Liver (tissue), 9 donors: ENCODE data around the gene RRP12. TPM values are rescaled to one million over a fixed set of nuclear protein-coding genes. Genes with fewer than 3 reads are reported as not detected.

Experiments used
- DNase-seq: peaks from one replicate; pipeline ENCODE4 v3.0.0-alpha.2; 2017; ENCODE audit warnings: low spot score
- H3K27ac ChIP-seq, 2 donors: one replicate each; pipeline ENCODE4 v1.7.0; 2013; ENCODE audit warnings: inconsistent platforms in 2 of 2, low read length in 2 of 2, control low read depth in 1 of 2, low read depth in 1 of 2, mild to moderate bottlenecking in 1 of 2
- H3K27me3 ChIP-seq, 4 donors: one replicate each; pipeline versions ENCODE4 v1.6.1 to v1.7.0; 2013; ENCODE audit warnings: low read length in 3 of 4, inconsistent platforms in 1 of 4, mild to moderate bottlenecking in 1 of 4, moderate library complexity in 1 of 4; ENCODE audit not compliant: control insufficient read depth in 4 of 4, insufficient read depth in 4 of 4
- H3K36me3 ChIP-seq, 4 donors: one replicate each; pipeline versions ENCODE4 v1.6.1 to v1.7.0; 2013; ENCODE audit warnings: low read length in 3 of 4, mild to moderate bottlenecking in 3 of 4, low read depth in 1 of 4, moderate library complexity in 1 of 4; ENCODE audit not compliant: control insufficient read depth in 4 of 4, insufficient read depth in 3 of 4
- H3K4me1 ChIP-seq, 4 donors: one replicate each; pipeline versions ENCODE4 v1.6.1 to v1.7.0; 2013; ENCODE audit warnings: low read length in 3 of 4, mild to moderate bottlenecking in 3 of 4, moderate library complexity in 1 of 4; ENCODE audit not compliant: control insufficient read depth in 4 of 4, insufficient read depth in 4 of 4
- H3K4me3 ChIP-seq, 3 donors: one replicate each; pipeline versions ENCODE4 v1.6.1 to v1.7.0; 2013; ENCODE audit warnings: low read length in 3 of 3, control low read depth in 1 of 3, low read depth in 1 of 3, mild to moderate bottlenecking in 1 of 3
- H3K9ac ChIP-seq, 2 donors: one replicate each; pipeline ENCODE4 v1.7.0; 2013; ENCODE audit warnings: low read length in 2 of 2, mild to moderate bottlenecking in 2 of 2, moderate library complexity in 2 of 2, control low read depth in 1 of 2, low read depth in 1 of 2
- H3K9me3 ChIP-seq, 4 donors: one replicate each; pipeline versions ENCODE4 v1.6.1 to v1.7.0; 2013; ENCODE audit warnings: low read length in 3 of 4; ENCODE audit not compliant: control insufficient read depth in 4 of 4
- EGR1 ChIP-seq, 2 donors: IDR thresholded peaks; 2 replicates each; pipeline ENCODE4 v1.6.1; 2016 to 2018; ENCODE audit warnings: antibody characterized with exemption in 2 of 2, low read depth in 2 of 2
- FOXA1 ChIP-seq: IDR thresholded peaks from 2 replicates; pipeline ENCODE4 v1.6.1; 2016; ENCODE audit warnings: antibody characterized with exemption
- GABPA ChIP-seq, 2 donors: IDR thresholded peaks in 1 of 2; conservative IDR thresholded peaks in 1 of 2; 2 replicates each; pipeline ENCODE4 v1.6.1; 2016; ENCODE audit warnings: antibody characterized with exemption in 2 of 2, mild to moderate bottlenecking in 1 of 2, moderate library complexity in 1 of 2
- JUND ChIP-seq, 2 donors: IDR thresholded peaks; 2 replicates each; pipeline ENCODE4 v1.6.1; 2016; ENCODE audit warnings: antibody characterized with exemption in 2 of 2
- NR2F2 ChIP-seq: IDR thresholded peaks from 2 replicates; pipeline ENCODE4 v1.6.1; 2016; ENCODE audit warnings: antibody characterized with exemption
- RAD21 ChIP-seq, 2 donors: IDR thresholded peaks; 2 replicates each; pipeline ENCODE4 v1.6.1; 2016; ENCODE audit warnings: antibody characterized with exemption in 2 of 2, mild to moderate bottlenecking in 2 of 2
- whole genome bisulfite sequencing: extraction: QIAGEN DNeasy Blood & Tissue Kit; methylation state at CpG from one replicate; pipeline ENCODE4 v1.1.7; 2013; 5-methylcytosine and 5-hydroxymethylcytosine counted together
- polyA plus RNA-seq, 2 donors: library from polyadenylated mRNA; stranded (reverse) in 1 of 2; unstranded in 1 of 2; fragments of 200-250 nt in 1 of 2; fragments of >200 nt in 1 of 2; fragmentation: Nextera tagmentation in 1 of 2; extraction: Ambion mirVana in 1 of 2; gene quantifications; one replicate each; pipeline versions ENCODE4 v1.2.1 to v1.2.3, GENCODE V29; 2013 to 2015
- total RNA-seq, 2 donors: library from RNA; depleted of rRNA; stranded (reverse); fragments of >200 nt; gene quantifications; one replicate each; pipeline ENCODE4 v1.2.3, GENCODE V29; 2014
- TF ChIP-seq, protein P1 (sequence below): IDR thresholded peaks from 2 replicates; pipeline ENCODE4 v1.6.1; 2016; ENCODE audit warnings: antibody characterized with exemption
- TF ChIP-seq, protein P2 (sequence below): IDR thresholded peaks from 2 replicates; pipeline ENCODE4 v1.6.1; 2016; ENCODE audit warnings: antibody characterized with exemption, mild to moderate bottlenecking
- donor health status: healthy.
- donor health status: healthy.
- donor health status: healthy.
- donor health status: healthy.
- donor health status: healthy.

The RRP12 gene
- total and polyA plus RNA-seq, 4 donors, result 5.7 to 9.6 (median 6.9) TPM

DNA sequence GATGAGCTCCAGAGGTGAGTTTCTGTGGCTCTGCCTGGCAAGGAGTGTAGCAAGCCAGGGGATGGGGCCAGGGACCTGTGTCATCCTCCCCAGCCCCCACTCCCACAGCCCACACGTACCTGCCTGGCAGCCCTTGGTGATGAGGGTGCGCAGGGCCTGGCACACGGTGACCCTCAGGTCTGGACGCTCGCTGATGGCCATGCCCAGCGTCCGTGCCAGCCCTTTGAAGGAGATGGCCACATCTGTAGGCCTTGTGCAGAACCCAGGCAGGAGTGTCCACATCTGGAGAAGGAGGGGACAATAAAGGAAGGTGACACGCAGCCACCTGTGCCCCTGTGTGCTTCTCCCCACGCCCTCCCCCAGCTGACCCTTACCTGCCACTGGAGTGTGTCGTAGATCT lies 27.7 kb downstream of the RRP12 start:
- no peak overlapping the region for H3K9ac ChIP-seq
- no peak for DNase-seq
- H3K27me3 ChIP-seq, result no peaks in the 10 kb centered on the region
- no peaks in the 10 kb centered on the region for H3K4me1 ChIP-seq
- no peaks in the 10 kb centered on the region for H3K9me3 ChIP-seq
- 97% methylated on average over 10 of the region's 10 CpGs for WGBS
- H3K27ac ChIP-seq, result no peak overlapping the region
- H3K4me3 ChIP-seq, result no peak overlapping the region
- TF ChIP-seq, protein P1, sequence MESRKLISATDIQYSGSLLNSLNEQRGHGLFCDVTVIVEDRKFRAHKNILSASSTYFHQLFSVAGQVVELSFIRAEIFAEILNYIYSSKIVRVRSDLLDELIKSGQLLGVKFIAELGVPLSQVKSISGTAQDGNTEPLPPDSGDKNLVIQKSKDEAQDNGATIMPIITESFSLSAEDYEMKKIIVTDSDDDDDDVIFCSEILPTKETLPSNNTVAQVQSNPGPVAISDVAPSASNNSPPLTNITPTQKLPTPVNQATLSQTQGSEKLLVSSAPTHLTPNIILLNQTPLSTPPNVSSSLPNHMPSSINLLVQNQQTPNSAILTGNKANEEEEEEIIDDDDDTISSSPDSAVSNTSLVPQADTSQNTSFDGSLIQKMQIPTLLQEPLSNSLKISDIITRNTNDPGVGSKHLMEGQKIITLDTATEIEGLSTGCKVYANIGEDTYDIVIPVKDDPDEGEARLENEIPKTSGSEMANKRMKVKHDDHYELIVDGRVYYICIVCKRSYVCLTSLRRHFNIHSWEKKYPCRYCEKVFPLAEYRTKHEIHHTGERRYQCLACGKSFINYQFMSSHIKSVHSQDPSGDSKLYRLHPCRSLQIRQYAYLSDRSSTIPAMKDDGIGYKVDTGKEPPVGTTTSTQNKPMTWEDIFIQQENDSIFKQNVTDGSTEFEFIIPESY, result no peak
- TF ChIP-seq EGR1 (IDR thresholded peaks at IDR 0.05; ENCODE audit: low read depth in 2 of 2), result no peak
- TF ChIP-seq RAD21 (IDR thresholded peaks at IDR 0.05), result no peak
- H3K36me3 ChIP-seq, result peaks cover 12 to 63% (median 29%) of the 10 kb centered on the region in 4 donors

DNA sequence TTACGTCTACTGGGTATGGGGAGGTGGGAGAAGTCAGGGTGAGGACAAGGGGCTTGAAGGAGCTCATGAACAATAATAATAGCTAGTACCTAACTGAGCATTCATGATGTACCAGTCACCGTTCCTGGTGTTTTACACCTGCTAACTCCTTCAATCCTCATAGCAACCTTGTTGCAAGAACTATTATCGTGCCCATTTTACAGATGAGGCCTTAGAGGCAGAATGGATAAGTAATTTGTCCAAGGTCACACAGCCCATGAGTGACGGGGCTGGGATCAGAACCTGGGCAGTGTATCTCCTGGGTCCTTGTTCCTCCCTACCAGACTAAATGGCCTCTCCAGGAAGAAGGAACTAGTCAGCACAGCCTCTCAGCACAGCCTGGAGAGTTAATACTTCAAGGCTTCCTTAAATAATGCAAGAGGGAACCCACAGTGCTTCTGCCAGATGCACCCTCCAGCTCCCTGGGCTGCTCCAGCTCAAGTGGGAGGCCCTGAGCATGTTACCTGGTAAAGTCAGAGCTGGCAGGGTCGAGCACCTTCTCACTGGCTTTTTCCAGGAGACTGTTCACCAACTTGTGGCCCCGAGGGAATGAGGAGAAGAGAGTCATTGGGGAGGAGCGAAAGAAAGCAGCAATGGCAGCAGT lies 28.8 kb downstream of the RRP12 start:
- Histone ChIP-seq H3K9ac (no peak overlapping the region), H3K9me3 (no peaks in the 10 kb centered on the region), H3K27ac (no peak overlapping the region), H3K27me3 (no peaks in the 10 kb centered on the region), H3K36me3 (peaks cover 7 to 55% (median 25%) of the 10 kb centered on the region in 4 donors), H3K4me3 (no peak overlapping the region), H3K4me1 (no peaks in the 10 kb centered on the region)
- DNase-seq, result no peak
- 97% methylated on average over 7 of the region's 7 CpGs for WGBS
- TF ChIP-seq, protein P2, sequence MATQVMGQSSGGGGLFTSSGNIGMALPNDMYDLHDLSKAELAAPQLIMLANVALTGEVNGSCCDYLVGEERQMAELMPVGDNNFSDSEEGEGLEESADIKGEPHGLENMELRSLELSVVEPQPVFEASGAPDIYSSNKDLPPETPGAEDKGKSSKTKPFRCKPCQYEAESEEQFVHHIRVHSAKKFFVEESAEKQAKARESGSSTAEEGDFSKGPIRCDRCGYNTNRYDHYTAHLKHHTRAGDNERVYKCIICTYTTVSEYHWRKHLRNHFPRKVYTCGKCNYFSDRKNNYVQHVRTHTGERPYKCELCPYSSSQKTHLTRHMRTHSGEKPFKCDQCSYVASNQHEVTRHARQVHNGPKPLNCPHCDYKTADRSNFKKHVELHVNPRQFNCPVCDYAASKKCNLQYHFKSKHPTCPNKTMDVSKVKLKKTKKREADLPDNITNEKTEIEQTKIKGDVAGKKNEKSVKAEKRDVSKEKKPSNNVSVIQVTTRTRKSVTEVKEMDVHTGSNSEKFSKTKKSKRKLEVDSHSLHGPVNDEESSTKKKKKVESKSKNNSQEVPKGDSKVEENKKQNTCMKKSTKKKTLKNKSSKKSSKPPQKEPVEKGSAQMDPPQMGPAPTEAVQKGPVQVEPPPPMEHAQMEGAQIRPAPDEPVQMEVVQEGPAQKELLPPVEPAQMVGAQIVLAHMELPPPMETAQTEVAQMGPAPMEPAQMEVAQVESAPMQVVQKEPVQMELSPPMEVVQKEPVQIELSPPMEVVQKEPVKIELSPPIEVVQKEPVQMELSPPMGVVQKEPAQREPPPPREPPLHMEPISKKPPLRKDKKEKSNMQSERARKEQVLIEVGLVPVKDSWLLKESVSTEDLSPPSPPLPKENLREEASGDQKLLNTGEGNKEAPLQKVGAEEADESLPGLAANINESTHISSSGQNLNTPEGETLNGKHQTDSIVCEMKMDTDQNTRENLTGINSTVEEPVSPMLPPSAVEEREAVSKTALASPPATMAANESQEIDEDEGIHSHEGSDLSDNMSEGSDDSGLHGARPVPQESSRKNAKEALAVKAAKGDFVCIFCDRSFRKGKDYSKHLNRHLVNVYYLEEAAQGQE, result no peak

DNA sequence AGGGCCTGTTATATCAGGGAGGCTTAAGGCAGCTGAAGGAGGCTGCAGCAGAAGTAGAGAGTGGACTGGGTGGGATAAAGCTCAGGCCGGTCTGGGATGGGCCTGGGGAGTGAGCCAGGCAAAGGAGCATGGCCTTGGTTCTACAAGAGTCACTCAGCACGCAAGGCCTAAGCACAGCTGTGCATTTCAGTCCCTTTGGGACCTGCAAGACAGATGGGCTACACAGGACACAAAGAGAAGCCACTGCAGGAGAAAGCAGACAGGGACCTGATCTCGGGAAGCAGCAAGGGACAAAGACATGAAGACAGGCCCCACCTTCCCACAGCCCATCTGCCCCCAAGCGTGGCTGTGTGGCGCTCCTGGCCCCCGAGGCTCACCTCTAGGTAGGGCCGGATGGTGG lies 29.4 kb downstream of the RRP12 start:
- Histone ChIP-seq H3K27ac (no peak overlapping the region), H3K4me3 (no peak overlapping the region), H3K9me3 (no peaks in the 10 kb centered on the region), H3K36me3 (peaks cover 7 to 62% (median 23%) of the 10 kb centered on the region in 4 donors), H3K9ac (no peak overlapping the region), H3K4me1 (no peaks in the 10 kb centered on the region), H3K27me3 (no peaks in the 10 kb centered on the region)
- DNase-seq, result no peak
- 96% methylated on average over 7 of the region's 7 CpGs for WGBS
- TF ChIP-seq NR2F2, result no peak
- TF ChIP-seq GABPA (IDR thresholded peaks at IDR 0.05 in 1 of 2, conservative IDR thresholded peaks at IDR 0.05 in 1 of 2), result no peak
- TF ChIP-seq FOXA1, result no peak
- TF ChIP-seq EGR1 (IDR thresholded peaks at IDR 0.05; ENCODE audit: low read depth in 2 of 2), result no peak
- TF ChIP-seq JUND (IDR thresholded peaks at IDR 0.05), result no peak
